Measurements from ENCODE around the gene IFITM5. TPM values are rescaled to one million over a fixed set of nuclear protein-coding genes. Genes with fewer than 3 reads are reported as not detected.
"Not testable (repeated sequence)": the region's sequence is repeated elsewhere in the genome, so short reads cannot be mapped to it uniquely, and the experiment has no call there.

Gene IFITM5
- total RNA-seq, 2 donors from 2014 or later = not detected

DNA sequence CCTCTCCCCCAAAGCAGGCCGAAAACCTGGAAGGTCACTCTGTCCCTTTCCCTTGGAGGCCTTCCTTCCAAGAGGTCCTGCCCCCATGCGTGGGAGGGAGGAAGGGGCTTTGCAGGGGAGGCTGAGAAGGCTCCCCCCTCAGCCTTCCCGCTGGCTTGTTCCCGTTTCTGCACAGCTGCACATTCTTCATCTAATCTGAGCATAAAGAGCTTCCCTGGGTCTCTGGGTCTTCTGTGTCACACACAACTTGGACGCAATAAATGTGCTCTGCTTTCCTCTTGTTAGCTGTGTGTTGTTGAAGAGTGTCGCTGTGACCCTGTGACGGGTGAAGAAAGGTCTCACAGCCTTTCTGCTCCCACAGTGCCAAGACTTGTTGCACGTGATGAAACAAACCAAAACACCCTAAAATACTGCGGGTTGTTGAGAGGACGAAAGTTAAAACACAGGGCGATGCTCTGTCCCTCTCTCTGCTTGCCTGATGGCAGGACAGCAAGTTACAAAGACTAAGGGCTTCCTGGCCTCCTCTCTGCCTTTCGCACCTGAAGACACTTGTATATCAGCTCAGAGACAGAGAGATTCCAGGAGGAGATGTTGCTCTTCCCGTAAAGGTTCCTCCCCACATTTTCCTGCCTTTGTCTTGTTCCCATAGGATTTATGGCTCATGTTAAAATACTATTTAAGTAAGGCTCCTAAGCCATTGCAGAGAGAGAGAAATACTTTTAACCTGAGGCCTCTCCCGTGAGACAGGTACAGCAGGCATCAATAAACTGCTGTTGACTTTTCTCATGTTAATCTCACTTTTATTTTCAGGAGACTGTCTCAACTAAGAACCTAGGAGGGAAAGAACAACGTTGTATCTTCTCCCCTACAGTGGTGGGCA is 36.7 kb upstream of the IFITM5 start:
- no peak overlapping the region for H3K4me3 ChIP-seq
- H3K27me3 ChIP-seq (replicated peaks; ENCODE audit: insufficient read depth) = no peaks in the 10 kb centered on the region
- ATAC-seq (ENCODE audit: insufficient number of reproducible peaks, low FRiP score, low read depth) = no peak
- TF ChIP-seq CTCF (IDR thresholded peaks at IDR 0.05) = no peak
- H3K36me3 ChIP-seq = no peaks in the 10 kb centered on the region
- H3K4me1 ChIP-seq (ENCODE audit: control insufficient read depth in 1 of 2, low read depth in 2 of 2) = peaks cover 0 to 10% of the 10 kb centered on the region in 2 donors
- no peak for DNase-seq (ENCODE audit: low spot score)
- peak overlapping the region; percentile 10 to 51 for H3K27ac ChIP-seq
- H3K9me3 ChIP-seq = no peaks in the 10 kb centered on the region

DNA sequence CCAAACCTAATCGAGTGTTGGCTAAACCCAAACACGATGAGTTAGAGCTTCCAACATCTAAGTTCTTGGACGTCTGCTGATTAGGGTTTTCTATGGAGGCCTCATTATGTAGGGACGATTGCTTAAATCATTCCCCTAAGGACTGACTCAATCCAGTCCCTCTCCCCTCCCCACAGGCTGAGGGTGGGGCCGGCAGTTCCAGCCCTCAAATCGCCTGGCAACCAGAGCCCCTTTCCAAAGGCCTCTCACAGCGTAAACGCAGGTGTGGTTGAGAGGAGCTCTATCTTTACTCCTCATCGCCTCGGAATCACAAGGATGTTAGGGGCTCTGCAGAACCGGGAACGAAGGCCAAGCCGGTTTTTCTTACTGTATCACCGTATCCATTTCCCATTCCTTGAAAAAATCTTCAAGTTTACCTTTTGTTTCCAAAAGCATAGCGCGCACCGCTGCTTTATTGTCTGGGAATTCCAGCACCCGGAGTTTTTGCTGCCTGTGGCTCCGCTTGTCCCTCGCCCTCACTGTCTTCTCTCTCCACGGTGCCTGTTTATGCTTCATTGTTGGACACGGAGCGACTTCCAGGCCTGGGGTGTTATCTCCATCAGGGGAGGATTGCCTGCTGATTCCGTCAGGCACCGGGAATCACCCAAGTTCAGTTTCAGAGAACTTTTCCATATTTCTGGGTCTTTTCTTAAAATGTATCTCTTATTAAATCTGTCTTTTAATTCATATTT is 35.1 kb upstream of the IFITM5 start:
- DNase-seq (ENCODE audit: low spot score) (no peak), ATAC-seq (ENCODE audit: insufficient number of reproducible peaks, low FRiP score, low read depth) (no peak)
- no peaks in the 10 kb centered on the region for H3K36me3 ChIP-seq
- TF ChIP-seq CTCF (IDR thresholded peaks at IDR 0.05) = no peak
- H3K9me3 ChIP-seq = no peaks in the 10 kb centered on the region
- no peaks in the 10 kb centered on the region for H3K27me3 ChIP-seq (replicated peaks; ENCODE audit: insufficient read depth)
- H3K4me1 ChIP-seq (ENCODE audit: control insufficient read depth in 1 of 2, low read depth in 2 of 2) = peaks cover 0 to 10% of the 10 kb centered on the region in 2 donors
- no peak overlapping the region for H3K4me3 ChIP-seq
- no peak overlapping the region for H3K27ac ChIP-seq

- ATAC-seq (ENCODE audit: insufficient number of reproducible peaks, low FRiP score, low read depth); DNase-seq (ENCODE audit: low spot score); H3K27me3 ChIP-seq (replicated peaks; ENCODE audit: insufficient read depth); H3K36me3 ChIP-seq; H3K9me3 ChIP-seq; H3K4me3 ChIP-seq; H3K4me1 ChIP-seq (ENCODE audit: control insufficient read depth in 1 of 2, low read depth in 2 of 2); H3K27ac ChIP-seq: not testable (repeated sequence)
Observed at GRCh38 chr11:333616-334263, 34.4 kb upstream of the IFITM5 start.

DNA sequence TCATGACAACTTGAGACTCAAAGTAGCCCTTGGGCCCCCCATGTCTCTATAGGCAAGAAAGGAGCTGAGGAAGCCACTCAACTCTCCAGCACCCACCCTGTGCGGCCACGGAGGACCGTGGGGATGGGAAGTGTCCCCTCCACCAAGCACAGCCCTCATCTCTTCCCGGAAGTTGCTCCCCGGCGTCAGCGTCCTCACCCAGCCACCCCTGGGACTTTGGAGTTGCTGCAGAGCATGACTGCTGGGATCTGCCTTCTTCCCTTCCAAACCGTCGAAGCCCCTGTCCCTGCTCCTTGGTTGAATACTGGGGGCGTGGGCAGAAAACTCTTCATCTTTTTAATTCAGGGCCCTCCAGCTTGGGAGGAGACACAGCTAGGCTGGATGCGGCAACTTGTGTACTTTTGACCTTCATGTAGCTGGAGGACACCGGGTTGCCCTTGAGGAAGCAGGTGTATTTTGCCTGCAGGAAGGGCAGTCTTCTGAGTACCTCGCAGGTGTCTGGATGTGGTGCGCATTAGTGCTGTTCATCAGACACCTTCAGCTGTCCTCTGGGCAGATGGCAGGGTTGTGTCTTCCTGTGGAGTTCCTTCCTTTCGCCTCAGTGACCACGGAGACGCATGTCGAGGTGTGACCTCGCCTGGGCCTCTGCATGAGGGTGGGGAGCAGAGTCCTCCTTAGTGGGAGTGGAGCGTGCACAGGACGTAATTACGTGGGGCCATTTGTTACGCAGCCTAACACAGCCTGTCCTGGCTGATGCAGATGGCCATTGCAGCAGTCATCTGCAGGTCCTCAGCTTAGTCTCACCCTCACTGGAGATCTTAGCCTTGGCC is 33.5 kb upstream of the IFITM5 start:
- Histone ChIP-seq H3K36me3 (no peaks in the 10 kb centered on the region), H3K9me3 (no peaks in the 10 kb centered on the region), H3K27ac (no peak overlapping the region), H3K4me1 (ENCODE audit: control insufficient read depth in 1 of 2, low read depth in 2 of 2) (peaks cover 0 to 10% of the 10 kb centered on the region in 2 donors), H3K4me3 (no peak overlapping the region), H3K27me3 (replicated peaks; ENCODE audit: insufficient read depth) (no peaks in the 10 kb centered on the region)
- DNase-seq (ENCODE audit: low spot score) = no peak
- ATAC-seq (ENCODE audit: insufficient number of reproducible peaks, low FRiP score, low read depth) = no peak
- TF ChIP-seq CTCF (IDR thresholded peaks at IDR 0.05) = no peak

DNA sequence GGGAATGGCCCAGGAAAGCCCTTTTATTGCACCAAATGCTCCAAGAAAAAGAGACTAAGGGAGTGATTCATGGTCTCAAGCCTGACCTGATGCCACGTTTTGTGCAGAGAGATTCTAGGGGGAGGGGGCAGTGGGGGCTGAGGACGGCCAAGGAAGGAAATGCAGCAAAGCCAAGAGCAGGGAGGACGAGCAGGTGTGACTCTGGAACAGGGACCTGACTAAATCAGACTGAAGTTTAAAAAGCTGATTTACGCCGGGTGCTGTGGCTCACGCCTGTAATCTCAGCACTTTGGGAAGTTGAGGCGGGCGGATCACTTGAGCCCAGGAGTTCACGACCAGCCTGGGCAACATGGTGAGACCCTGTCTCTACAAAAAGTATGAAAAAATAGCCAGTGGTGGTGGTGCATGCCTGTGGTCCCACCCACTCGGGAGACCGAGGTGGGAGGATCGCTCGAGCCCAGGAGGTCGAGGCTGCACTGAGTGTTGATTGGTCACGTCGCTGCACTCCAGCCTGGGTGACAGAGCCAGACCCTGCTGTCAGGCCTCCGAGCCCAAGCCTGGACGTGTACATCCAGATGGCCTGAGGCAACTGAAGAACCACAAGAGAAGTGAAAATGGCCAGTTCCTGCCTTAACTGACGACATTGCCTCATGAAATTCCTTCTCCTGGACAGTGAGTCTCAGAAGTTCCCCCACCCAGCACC is 32.2 kb upstream of the IFITM5 start:
- no peaks in the 10 kb centered on the region for H3K9me3 ChIP-seq
- TF ChIP-seq CTCF (IDR thresholded peaks at IDR 0.05) = no peak
- peaks cover 10 to 19% of the 10 kb centered on the region in 2 donors for H3K4me1 ChIP-seq (ENCODE audit: control insufficient read depth in 1 of 2, low read depth in 2 of 2)
- H3K27ac ChIP-seq = no peak overlapping the region
- no peak overlapping the region for H3K4me3 ChIP-seq
- ATAC-seq (ENCODE audit: insufficient number of reproducible peaks, low FRiP score, low read depth) (no peak), DNase-seq (ENCODE audit: low spot score) (no peak)
- H3K27me3 ChIP-seq (replicated peaks; ENCODE audit: insufficient read depth) = no peaks in the 10 kb centered on the region
- no peaks in the 10 kb centered on the region for H3K36me3 ChIP-seq
